HG03354 (cell line): ENCODE results near the gene PAK5.

Experiments
- ATAC-seq: cut with Tn5 transposase; IDR thresholded peaks from one replicate; pipeline ENCODE4 v1.9.1; 2021; ENCODE audit warnings: mild to moderate bottlenecking; ENCODE audit not compliant: unreplicated experiment, poor library complexity, severe bottlenecking

The PAK5 gene

GRCh38 chr20:9838378-9839295 is at the start of gene PAK5:
Gene PAK5, minus strand, starts transcription at chr20:9839076. Its CDS starts 194,748 bp downstream, at chr20:9644328.
- ATAC-seq = no peak

DNA sequence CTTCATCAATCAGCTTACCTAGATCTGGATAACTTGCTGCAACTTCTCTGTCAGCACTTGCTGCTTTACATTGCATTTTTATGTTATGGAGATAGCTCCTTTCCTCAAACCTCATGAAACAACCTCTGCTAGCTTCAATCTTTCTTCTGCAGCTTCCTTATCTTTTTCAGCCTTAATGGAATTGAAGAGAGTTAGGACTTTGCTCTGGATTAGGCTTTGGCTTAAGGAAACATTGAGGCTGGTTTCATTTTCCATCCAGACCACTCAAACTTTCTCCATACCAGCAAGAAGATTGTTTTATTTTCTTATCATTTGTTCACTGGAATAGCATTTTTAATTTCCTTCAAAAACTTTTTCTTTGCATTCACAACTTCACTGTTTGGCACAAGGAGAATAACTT is 48.8 kb upstream of the PAK5 start:
- no peak for ATAC-seq

DNA sequence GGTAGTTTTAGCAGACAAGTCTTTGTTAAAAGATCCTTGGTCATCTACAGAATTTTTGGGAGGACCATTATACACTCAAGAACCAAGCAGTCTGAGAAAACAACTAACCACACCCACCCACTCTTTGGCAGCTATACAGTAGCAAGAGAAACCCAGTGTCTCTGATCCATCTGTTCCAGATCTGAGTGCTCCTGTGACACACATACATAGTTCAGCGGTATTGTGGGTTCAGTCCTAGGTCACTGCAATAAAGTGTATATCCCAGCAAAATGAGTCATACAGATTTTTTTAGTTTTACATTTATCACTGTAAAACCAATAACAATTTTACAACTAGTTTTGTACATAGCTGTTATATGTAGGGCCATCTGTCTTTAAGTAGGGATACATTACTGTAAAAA is 47.4 kb upstream of the PAK5 start:
- no peak for ATAC-seq

GRCh38 chr20:9884666-9885065 is 45.8 kb upstream of the PAK5 start:
- no peak for ATAC-seq

DNA sequence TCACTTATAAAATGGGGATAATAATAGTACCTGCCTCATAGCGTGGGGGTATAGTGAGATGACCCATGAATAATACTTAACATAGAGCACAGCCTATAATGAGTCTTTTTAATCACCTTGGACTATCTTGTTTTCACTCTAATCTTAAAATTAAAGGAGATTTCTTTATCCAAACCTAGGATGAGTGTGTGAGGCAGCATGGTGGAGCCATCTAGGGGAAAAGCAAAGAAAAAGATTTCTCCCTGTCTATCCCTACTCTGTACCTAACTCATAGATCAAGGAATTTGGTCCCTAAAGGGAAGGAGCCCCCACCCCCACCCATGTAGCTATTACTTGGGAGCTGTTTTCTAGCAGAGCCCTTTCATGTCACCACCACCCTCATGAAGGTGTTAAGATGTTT is 45.2 kb upstream of the PAK5 start:
- no peak for ATAC-seq

DNA sequence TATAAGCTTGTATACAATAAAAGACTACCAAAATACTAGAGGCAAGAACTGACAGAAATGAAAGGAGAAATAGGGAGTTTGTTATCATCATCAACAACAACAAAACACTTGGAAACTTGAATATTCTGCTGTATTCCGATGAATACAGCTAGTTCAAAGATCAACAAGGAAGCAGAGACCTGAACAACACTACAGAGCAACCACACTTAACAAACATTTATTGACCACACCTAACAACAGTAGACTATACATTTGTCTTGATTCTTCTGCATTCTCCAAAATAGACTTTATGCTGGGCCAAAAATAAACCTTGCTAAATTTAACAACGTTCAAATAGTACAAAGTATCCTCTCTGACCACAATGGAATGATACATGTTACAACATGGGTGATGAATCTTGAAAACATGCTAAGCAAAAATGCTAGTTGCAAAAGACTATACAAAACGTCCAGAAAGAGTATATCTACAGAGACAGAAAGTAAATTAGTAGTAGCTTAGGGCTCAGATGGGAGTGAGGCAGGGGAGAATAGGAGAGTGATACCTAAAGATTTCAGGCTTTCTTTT is 39.1 kb upstream of the PAK5 start:
- no peak for ATAC-seq

- no peak for ATAC-seq
Observed at GRCh38 chr20:9867196-9867980, 28.5 kb upstream of the PAK5 start.

DNA sequence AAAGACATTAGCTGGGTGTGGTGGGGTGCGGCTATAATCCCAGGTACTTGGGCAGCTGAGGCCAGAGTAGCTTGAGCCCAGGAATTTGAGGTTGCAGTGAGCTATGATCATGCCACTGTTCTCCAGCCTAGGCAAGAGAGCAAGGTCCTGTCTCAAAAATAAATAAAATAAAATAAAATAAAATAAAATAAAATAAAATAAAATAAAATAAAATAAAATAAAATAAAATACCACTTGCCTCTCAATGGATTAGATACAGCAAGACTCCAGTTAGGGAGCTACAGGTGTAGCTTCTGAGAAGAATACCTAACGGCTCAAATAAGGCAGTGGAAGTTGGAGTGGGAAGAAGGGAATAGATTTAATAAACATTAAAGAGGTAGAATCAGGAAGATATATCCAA is 13.7 kb upstream of the PAK5 start:
- ATAC-seq = no peak

DNA sequence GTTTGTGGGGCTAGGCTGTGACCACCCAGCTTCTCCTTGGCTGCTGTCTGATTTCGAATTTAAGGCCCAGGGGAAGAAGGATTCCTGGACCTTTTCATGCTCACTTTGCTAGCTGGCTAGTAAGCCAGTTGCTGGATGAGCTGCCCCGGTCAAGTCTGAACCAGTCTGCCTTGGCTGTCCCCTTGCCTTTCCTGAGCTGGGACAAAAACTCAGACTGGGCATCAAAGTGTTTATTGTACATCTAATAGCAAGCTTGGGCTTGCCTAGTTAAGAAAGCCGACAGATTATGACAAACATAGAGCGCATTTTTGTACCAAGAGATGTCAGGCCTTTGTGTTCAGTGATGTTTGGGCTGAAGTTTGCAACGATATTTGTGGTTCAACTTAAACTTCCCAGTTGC is 750 bp upstream of the PAK5 start:
- ATAC-seq = no peak

DNA sequence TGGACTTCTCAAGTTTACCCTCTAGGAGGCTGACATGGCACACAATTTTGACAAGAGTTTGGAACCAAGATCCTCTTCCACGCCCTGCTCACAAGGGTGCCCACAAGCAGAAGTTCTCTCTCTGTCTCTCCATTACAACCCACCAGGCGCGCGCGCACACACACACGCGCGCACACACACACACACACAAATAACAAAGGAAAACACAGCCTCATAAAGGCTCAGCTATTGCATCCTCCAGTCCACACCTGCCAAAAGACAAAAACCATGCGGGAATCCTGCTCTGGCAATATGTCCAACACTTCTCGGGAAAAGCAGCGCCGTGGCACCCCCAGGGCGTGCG is 870 bp downstream of the PAK5 start:
- no peak for ATAC-seq

DNA sequence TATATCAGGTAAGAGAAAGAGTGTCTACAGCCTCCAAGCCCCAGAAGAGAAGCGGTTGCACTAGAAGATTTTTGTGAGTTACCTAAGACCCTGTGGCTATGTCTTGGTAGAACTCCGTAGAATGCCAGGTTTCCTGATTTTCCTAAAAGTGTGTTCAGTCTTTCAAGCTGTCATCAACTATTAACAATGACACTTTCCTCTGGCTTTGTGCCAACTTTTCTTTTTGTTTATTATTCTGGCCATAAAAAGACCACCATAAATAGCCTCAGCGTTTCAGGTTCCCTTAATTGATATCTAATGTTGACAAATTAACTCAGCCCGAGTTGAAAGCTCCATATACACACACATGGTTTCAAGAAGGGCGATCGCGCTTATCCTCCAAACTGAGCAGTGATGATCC is 1.2 kb downstream of the PAK5 start:
- no peak for ATAC-seq

DNA sequence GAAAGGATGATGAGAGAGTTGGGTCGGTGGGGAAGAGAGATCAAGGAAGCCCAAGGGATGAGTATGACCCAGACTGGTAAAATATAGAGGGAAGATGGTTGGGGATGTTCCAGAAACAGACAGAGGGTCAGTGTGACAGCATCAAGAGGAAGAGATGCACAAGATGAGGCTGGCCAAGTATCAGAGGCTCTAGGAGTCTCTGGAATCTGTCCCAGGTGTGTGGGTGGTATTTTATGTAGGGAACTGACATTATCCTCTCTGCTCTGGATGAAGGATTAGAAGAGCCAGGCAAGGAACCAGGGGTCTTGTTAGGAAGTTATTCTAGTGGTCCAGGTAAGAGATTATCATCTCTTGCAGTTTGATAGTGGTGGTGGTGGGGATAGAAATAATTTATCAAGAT is 3.6 kb downstream of the PAK5 start:
- no peak for ATAC-seq

- ATAC-seq = no peak
Observed at GRCh38 chr20:9831032-9831431, 7.8 kb downstream of the PAK5 start.

DNA sequence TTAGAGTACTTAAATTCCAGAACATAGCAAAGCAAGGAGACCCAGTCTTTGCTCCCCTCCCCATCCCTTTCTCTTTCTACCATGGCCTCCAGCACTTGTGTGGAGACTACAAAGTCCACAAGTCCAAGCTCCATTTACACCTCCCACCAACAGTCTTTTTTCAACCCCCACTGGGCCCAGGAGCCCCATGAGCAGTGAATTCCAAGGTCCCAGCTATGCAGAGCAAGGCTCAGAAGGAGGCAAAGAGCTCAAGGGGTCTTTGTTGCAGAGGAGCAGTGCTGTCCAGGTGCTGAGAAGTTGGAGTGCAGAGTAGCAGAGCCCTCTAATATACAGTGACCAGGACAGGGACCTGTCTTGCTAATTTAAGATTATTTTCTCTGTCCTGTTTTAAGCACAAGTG is 9.0 kb downstream of the PAK5 start:
- ATAC-seq = no peak

DNA sequence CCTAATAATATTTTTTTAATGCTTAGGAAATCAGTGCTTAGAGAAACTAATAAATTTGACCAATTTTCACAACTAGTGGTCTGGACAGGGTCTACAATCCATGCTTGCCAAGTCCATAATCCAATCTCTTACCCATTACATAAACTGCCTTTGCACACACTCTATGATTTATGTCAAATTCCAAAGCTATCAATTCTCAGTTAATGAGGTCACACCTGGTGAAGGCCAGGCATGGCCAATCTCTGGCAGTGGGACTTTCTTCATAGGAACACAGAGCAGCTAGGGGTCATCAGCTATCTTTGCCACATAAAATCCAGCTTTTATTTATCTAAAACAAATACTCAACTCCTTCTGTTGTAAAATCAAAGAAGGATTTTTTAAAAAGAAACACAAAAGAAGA is 21.2 kb downstream of the PAK5 start:
- no peak for ATAC-seq

GRCh38 chr20:9815632-9816031 is 23.2 kb downstream of the PAK5 start:
- no peak for ATAC-seq

- no peak for ATAC-seq
Observed at GRCh38 chr20:9810738-9811137, 28.1 kb downstream of the PAK5 start.

DNA sequence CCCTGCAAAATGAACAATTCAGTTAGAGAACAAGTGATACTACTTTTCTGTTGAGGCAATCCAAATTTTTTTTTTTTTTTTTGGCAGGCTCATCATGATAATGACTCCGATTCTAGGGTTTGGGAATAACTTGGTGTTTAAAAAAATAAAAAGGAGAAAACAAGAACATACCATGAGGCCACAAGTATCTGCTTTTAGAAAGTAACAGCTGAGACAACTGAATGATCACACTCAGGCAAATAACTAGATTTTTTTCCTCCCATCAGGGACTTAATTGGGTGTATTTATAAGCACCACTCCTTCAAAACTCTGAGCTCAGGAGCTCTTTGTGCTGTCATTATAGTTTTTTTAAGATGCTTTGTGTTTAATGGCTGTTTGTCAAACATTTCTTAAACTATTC is 29.6 kb downstream of the PAK5 start:
- ATAC-seq = no peak

GRCh38 chr20:9808166-9808565 is 30.7 kb downstream of the PAK5 start:
- ATAC-seq = no peak

DNA sequence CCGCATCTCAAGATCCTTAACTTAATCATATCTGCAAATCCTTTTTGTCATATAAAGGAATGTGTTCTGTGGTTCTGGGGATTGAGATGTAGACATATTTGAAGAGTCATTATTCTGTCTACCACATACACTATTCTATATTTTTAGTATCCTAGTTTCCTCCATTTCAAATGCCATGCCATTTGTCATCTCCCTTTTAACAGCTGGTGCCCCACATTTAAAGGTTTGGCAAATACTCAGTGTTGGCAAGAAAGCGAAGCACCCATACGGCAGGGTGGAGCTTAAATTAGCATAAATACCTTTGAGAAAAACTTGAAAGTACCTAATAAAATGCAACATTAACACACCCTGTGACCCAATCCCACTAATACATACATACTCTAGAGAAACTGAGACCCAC is 31.7 kb downstream of the PAK5 start:
- no peak for ATAC-seq

DNA sequence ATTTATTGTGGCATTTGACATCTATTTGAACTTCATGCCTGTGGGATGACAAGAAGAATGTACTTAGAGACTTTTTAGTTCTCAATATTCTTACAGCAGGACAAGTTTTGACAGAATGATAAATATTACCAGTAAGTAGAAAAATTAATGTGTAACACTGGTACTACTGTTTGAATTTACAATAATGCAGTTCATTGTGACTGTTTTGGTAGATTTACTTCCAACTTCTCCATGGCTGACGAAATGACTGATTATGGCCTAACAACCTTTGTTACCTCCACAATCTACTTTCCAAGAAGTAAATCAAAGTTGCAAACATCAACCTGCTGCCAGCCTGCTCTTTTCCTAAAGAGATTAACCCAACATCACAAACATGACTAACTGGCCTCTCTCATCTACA is 38.5 kb downstream of the PAK5 start:
- ATAC-seq = no peak
